Rectal smooth muscle tissue (tissue), 1 donor: Measurements from ENCODE around the gene EXTL2.

Experiments used
- H3K27ac ChIP-seq: one replicate; pipeline ENCODE4 v1.7.0; 2013; ENCODE audit warnings: low read depth, low read length, inconsistent platforms
- H3K27me3 ChIP-seq: one replicate; pipeline ENCODE4 v1.7.0; 2013; ENCODE audit warnings: low read length; ENCODE audit not compliant: control insufficient read depth, insufficient read depth
- H3K36me3 ChIP-seq: one replicate; pipeline ENCODE4 v1.7.0; 2013; ENCODE audit warnings: low read length; ENCODE audit not compliant: control insufficient read depth, insufficient read depth
- H3K4me1 ChIP-seq: one replicate; pipeline ENCODE4 v1.7.0; 2013; ENCODE audit warnings: low read length; ENCODE audit not compliant: control insufficient read depth, insufficient read depth
- H3K4me3 ChIP-seq: one replicate; pipeline ENCODE4 v1.7.0; 2013; ENCODE audit warnings: low read length
- H3K9ac ChIP-seq: one replicate; pipeline ENCODE4 v1.7.0; 2013; ENCODE audit warnings: low read length

The EXTL2 gene

GRCh38 chr1:100926240-100926639, 31.6 kb upstream of the EXTL2 start:
- no peak overlapping the region for H3K9ac ChIP-seq
- no peak overlapping the region for H3K4me3 ChIP-seq
- no peaks in the 10 kb centered on the region for H3K27me3 ChIP-seq
- H3K27ac ChIP-seq, result no peak overlapping the region
- H3K36me3 ChIP-seq, result peaks cover 3% of the 10 kb centered on the region
- no peaks in the 10 kb centered on the region for H3K4me1 ChIP-seq

GRCh38 chr1:100924991-100925390, 30.3 kb upstream of the EXTL2 start:
- Histone ChIP-seq H3K27ac (no peak overlapping the region), H3K36me3 (peaks cover 3% of the 10 kb centered on the region), H3K27me3 (no peaks in the 10 kb centered on the region), H3K4me3 (no peak overlapping the region), H3K4me1 (no peaks in the 10 kb centered on the region), H3K9ac (no peak overlapping the region)

GRCh38 chr1:100924212-100924611, 29.6 kb upstream of the EXTL2 start:
- H3K9ac ChIP-seq, result no peak overlapping the region
- no peak overlapping the region for H3K27ac ChIP-seq
- no peak overlapping the region for H3K4me3 ChIP-seq
- peaks cover 3% of the 10 kb centered on the region for H3K36me3 ChIP-seq
- H3K27me3 ChIP-seq, result no peaks in the 10 kb centered on the region
- H3K4me1 ChIP-seq, result no peaks in the 10 kb centered on the region

DNA sequence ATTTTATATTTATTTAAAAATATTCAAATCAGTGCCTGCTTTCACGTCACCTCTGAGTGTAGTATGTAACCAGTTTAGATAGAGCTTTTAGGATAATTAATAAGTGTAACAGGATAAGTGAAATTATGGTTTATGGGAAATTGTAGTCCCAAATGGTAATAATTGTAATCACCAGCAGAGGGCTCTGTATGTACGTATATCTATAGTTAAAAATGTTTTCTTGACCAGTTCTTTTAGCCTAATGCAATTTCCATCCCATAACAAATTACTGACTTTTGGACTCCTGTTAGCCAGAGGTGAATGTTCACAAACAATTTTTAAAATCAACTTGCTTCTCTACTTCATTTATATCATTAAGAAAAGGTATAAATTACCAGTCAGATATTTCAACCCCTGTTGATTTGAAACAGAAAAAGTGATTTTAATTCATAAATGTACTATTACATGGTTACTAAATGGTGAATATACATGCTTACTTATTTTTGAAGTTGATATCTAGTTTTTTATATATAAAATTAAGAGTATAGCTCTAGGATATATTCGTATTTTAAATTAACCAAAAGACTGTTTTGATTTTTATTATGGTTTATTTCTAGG, 26.6 kb upstream of the EXTL2 start:
- no peak overlapping the region for H3K9ac ChIP-seq
- no peaks in the 10 kb centered on the region for H3K27me3 ChIP-seq
- peaks cover 3% of the 10 kb centered on the region for H3K36me3 ChIP-seq
- no peaks in the 10 kb centered on the region for H3K4me1 ChIP-seq
- no peak overlapping the region for H3K4me3 ChIP-seq
- no peak overlapping the region for H3K27ac ChIP-seq

- no peak overlapping the region for H3K4me3 ChIP-seq
Observed at GRCh38 chr1:100912019-100912418, 17.4 kb upstream of the EXTL2 start.

DNA sequence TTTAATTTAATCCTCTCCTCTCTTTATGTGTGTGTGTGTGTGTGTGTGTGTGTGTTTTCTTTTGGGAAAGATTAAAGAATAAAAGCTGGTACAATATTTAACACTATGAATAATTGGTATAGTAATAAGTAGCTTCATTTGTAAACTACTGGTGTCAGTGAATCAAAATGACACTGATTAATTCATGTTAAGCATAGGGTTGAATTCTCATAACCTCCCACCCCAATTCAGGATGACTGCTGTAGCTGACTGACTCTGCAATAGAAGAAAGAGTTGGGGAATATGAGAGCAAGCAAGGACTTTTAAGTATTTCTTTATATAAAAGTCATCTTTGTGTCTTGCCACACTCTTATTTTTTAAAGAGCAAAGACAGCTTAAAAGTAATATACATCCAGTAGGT, 14.4 kb upstream of the EXTL2 start:
- Histone ChIP-seq H3K4me3 (no peak overlapping the region), H3K9ac (no peak overlapping the region), H3K4me1 (no peaks in the 10 kb centered on the region), H3K27me3 (no peaks in the 10 kb centered on the region), H3K27ac (no peak overlapping the region), H3K36me3 (peaks cover 7% of the 10 kb centered on the region)

More at GRCh38 chr1:100912019-100912418, 17.4 kb upstream of the EXTL2 start:
- H3K36me3 ChIP-seq, result peaks cover 9% of the 10 kb centered on the region
- no peak overlapping the region for H3K9ac ChIP-seq
- no peaks in the 10 kb centered on the region for H3K27me3 ChIP-seq
- no peaks in the 10 kb centered on the region for H3K4me1 ChIP-seq
- H3K27ac ChIP-seq, result no peak overlapping the region

DNA sequence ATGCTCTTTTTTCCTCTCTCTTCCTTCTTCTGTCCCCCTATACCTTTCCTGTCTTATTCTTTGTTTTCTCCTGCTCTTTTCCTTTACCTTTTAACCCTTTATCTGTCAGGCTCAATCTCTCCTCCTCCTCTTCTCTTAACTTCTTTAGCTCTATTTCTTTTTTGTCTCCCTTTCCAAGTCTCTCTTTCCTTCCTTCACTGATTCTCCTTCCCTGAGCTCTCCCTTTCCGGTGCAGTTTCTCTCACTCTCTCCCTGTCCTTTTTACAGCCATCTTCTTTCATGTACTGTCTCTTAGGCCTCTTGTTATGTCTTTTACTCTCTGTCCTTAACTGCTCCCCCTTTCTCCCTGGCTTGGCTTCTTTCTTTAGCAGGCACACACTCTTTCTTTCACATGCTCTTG, 13.2 kb upstream of the EXTL2 start:
- Histone ChIP-seq H3K4me1 (no peaks in the 10 kb centered on the region), H3K27ac (no peak overlapping the region), H3K4me3 (no peak overlapping the region), H3K9ac (no peak overlapping the region), H3K27me3 (no peaks in the 10 kb centered on the region), H3K36me3 (peaks cover 7% of the 10 kb centered on the region)

DNA sequence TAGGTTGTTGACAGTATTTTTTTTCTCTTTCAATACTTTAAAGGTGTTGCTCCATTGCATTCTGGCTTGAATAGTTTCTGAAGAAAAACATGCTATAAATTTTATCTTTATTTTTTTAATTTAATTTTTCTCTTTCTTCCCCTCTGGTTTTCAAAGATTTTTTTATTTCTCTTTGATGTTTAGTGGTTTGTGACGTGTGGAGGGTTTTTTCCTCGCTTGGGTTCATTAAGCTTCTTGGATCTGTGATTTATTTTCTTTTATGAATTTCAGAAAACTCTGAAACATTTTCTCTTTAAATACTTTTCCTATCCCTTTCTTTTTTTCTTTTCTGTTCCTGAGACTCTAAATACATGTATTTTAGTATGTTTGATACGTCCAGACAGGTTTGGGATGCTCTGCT, 10.5 kb upstream of the EXTL2 start:
- H3K36me3 ChIP-seq, result peaks cover 3% of the 10 kb centered on the region

DNA sequence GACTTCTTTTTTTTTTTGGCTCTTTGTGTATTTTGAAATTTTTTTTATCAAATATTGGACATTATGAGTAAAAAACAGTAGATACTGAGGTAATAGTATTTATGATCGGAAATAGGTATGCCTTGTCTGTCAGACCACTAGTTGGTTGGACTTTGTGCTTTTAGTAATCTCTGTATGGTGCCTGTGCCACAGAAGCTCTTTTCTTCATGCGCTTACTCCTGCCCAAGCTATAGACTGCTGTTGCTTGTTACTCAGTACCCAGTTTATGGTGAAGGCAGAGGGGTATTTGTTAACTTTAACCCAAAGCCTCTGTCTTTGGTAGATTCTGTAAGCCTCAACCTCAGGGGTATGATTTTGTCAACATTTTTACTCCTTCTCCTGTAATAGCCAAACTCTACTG, 9.9 kb upstream of the EXTL2 start:
- peaks cover 3% of the 10 kb centered on the region for H3K36me3 ChIP-seq
- H3K9ac ChIP-seq, result no peak overlapping the region
- no peaks in the 10 kb centered on the region for H3K4me1 ChIP-seq
- H3K27ac ChIP-seq, result no peak overlapping the region
- H3K4me3 ChIP-seq, result no peak overlapping the region
- no peaks in the 10 kb centered on the region for H3K27me3 ChIP-seq

More for the DNA sequence above, 10.5 kb upstream of the EXTL2 start:
- Histone ChIP-seq H3K4me3 (no peak overlapping the region), H3K27me3 (no peaks in the 10 kb centered on the region), H3K27ac (no peak overlapping the region), H3K9ac (no peak overlapping the region), H3K4me1 (no peaks in the 10 kb centered on the region)

- H3K36me3 ChIP-seq, result peaks cover 5% of the 10 kb centered on the region
- H3K4me3 ChIP-seq, result no peak overlapping the region
- H3K9ac ChIP-seq, result no peak overlapping the region
- H3K4me1 ChIP-seq, result no peaks in the 10 kb centered on the region
- H3K27ac ChIP-seq, result no peak overlapping the region
- no peaks in the 10 kb centered on the region for H3K27me3 ChIP-seq
Observed at GRCh38 chr1:100903777-100904176, 9.1 kb upstream of the EXTL2 start.

GRCh38 chr1:100902365-100902764, 7.7 kb upstream of the EXTL2 start:
- Histone ChIP-seq H3K36me3 (peaks cover 2% of the 10 kb centered on the region), H3K4me1 (peaks cover 1% of the 10 kb centered on the region)

GRCh38 chr1:100896481-100896982, 1.9 kb upstream of the EXTL2 start:
- peak overlapping the region; percentile 89 for H3K27ac ChIP-seq
- peak overlapping the region; percentile 77 for H3K9ac ChIP-seq
- peak overlapping the region; percentile 94 for H3K4me3 ChIP-seq
- peaks cover 14% of the 10 kb centered on the region for H3K4me1 ChIP-seq
- H3K36me3 ChIP-seq, result peaks cover 2% of the 10 kb centered on the region
- no peaks in the 10 kb centered on the region for H3K27me3 ChIP-seq

More at GRCh38 chr1:100902365-100902764, 7.7 kb upstream of the EXTL2 start:
- Histone ChIP-seq H3K4me3 (no peak overlapping the region), H3K27me3 (no peaks in the 10 kb centered on the region), H3K27ac (no peak overlapping the region), H3K9ac (no peak overlapping the region)
